Urothelium cell line (cell line): ENCODE results near the gene PUS1.
"Not testable (repeated sequence)": the region's sequence is repeated elsewhere in the genome, so short reads cannot be mapped to it uniquely, and the experiment has no call there.

Experiments used
- DNase-seq: peaks from one replicate; pipeline ENCODE4 v3.0.0; 2011; ENCODE audit warnings: low spot score, mixed read lengths
- FAIRE-seq: peaks from 2 replicates; lab custom pipeline; 2011; peaks lifted over from hg19 to GRCh38; lab: Jason Lieb, UNC

Gene PUS1

GRCh38 chr12:131933387-131933786 lies 4.3 kb downstream of the PUS1 start:
- DNase-seq, result no peak
- no peak for FAIRE-seq

GRCh38 chr12:131934535-131934934 lies 5.5 kb downstream of the PUS1 start:
- DNase-seq (no peak), FAIRE-seq (no peak)

DNA sequence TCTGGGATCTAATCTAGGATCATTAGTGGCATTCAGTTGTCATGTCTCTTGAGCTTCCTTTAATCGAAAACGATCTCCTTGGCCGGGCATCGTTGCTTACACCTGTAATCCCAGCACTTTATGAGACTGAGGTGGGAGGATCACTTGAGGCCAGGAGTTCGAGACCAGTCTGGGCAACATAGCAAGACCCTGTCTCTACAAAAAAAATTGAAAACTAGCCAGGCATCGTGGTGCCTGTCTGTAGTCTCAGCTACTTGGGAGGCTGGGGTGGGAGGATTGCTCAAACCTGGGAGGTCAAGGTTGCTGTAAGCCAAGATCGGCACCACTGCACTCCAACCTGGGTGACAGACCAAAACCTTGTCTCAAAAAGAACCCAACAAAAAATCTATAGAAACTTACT lies 9.0 kb downstream of the PUS1 start:
- no peak for FAIRE-seq
- no peak for DNase-seq

DNA sequence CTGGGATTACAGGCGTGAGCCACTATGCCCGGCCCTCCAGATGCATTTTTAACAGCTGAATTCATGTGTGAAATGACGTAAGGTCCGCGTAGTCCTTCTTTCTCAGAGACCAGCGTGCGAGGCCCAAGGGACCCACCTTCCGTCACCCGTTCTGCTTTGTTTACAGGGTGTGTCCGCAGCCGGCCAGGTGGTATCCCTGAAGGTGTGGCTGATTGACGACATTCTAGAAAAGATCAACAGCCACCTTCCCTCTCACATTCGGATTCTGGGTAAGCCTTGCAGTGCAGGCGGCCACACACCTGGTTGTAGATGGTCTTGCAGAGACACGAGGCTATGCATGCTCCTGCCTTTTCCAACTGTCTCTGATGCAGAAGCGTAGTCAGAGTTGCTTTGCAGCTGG lies 9.9 kb downstream of the PUS1 start:
- FAIRE-seq, result no peak

DNA sequence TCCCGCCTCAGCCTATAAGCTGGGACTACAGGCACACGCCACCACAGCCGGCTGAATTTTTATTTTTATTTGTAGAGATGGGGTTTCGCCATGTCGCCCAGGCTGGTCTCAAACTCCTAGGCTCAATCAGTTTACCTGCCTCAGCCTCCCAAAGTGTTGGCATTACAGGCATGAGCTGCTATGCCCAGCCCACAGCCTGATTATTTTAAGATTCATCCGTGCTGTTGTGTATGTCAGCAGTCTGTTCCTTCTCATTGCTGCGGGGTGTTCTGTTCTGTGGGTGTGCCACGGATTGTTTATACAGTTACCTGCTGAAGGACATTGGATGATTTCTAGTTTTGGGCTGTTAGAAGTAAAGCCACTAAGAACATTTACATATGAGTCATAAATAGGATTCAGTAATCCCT lies 11.1 kb downstream of the PUS1 start:
- DNase-seq, result no peak
- FAIRE-seq, result no peak

More for the DNA sequence above, 9.9 kb downstream of the PUS1 start:
- DNase-seq, result no peak

DNA sequence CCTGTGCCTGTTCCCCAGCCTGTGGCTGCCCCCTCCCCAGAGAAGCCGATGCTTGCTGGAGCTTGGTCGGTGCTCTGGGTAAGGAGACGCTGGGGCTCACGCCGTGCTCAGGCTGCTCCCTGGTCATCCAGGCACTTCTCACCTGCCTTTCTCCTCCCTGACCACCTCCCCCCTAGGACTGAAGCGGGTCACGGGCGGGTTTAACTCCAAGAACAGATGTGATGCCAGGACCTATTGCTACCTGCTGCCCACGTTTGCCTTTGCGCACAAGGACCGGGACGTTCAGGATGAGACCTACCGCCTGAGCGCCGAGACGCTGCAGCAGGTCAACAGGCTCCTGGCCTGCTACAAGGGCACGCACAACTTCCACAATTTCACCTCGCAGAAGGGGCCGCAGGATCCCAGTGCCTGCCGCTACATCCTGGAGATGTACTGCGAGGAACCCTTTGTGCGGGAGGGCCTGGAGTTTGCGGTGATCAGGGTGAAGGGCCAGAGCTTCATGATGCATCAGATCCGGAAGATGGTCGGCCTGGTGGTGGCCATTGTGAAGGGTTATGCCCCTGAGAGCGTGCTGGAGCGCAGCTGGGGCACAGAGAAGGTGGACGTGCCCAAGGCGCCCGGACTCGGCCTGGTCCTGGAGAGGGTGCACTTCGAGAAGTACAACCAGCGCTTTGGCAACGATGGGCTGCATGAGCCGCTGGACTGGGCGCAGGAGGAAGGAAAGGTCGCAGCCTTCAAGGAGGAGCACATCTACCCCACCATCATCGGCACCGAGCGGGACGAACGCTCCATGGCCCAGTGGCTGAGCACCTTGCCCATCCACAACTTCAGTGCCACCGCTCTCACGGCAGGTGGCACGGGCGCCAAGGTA lies 12.3 kb downstream of the PUS1 start:
- no peak for DNase-seq
- no peak for FAIRE-seq

GRCh38 chr12:131941987-131942341 lies 12.9 kb downstream of the PUS1 start:
- DNase-seq (no peak), FAIRE-seq (no peak)

DNA sequence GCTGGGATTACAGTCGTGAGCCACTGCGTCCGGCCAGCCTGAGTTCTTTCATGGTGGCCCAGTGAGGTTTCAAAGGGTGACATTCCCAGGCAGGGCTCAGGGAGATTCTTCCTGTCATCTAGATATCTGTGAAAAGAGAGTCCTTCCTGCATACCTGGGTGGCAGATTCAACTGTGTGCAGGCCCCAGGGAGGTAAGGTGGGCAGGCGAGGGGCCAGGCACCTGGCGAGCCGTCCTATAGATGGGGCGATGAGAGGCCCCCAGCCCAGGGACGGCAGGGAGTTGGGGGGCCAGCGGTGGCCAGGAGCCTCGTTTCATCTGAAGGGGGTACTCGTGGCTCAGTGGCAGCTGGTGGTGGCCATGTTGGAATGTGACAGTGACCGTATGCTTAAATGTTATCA lies 13.6 kb downstream of the PUS1 start:
- FAIRE-seq, result no peak
- DNase-seq, result no peak

- DNase-seq (no peak), FAIRE-seq (no peak)
Measured at GRCh38 chr12:131943389-131943788, 14.3 kb downstream of the PUS1 start.

DNA sequence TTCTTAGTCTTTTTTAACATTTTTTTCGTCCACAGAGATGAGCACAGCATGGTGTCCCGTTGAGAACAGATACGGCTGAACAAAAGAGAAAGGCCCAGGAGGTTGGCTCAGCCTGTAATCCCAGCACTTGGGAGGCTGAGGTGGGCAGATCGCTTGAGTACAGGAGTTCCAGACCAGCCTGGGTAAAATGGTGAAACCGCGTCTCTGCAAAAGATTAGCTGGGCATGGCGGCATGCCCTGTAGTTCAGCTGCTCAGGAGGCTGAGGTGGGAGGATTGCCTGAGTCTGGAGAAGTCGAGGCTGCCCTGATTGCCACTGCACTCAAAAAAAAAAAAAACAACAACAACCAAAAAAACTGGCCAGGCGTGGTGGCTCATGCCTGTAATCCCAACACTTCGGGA lies 14.8 kb downstream of the PUS1 start:
- DNase-seq (no peak), FAIRE-seq (no peak)

GRCh38 chr12:131944601-131945251 lies 15.7 kb downstream of the PUS1 start:
- no peak for FAIRE-seq

GRCh38 chr12:131946757-131947156 lies 17.7 kb downstream of the PUS1 start:
- DNase-seq (no peak), FAIRE-seq (no peak)

More at GRCh38 chr12:131944601-131945251, 15.7 kb downstream of the PUS1 start:
- no peak for DNase-seq

- FAIRE-seq (no peak), DNase-seq (no peak)
Measured at GRCh38 chr12:131947482-131948027, 18.5 kb downstream of the PUS1 start.

- DNase-seq, result no peak
- FAIRE-seq, result no peak
Measured at GRCh38 chr12:131948166-131948712, 19.2 kb downstream of the PUS1 start.

- not testable (repeated sequence) for FAIRE-seq, DNase-seq
Measured at GRCh38 chr12:131948713-131949430, 19.8 kb downstream of the PUS1 start.

DNA sequence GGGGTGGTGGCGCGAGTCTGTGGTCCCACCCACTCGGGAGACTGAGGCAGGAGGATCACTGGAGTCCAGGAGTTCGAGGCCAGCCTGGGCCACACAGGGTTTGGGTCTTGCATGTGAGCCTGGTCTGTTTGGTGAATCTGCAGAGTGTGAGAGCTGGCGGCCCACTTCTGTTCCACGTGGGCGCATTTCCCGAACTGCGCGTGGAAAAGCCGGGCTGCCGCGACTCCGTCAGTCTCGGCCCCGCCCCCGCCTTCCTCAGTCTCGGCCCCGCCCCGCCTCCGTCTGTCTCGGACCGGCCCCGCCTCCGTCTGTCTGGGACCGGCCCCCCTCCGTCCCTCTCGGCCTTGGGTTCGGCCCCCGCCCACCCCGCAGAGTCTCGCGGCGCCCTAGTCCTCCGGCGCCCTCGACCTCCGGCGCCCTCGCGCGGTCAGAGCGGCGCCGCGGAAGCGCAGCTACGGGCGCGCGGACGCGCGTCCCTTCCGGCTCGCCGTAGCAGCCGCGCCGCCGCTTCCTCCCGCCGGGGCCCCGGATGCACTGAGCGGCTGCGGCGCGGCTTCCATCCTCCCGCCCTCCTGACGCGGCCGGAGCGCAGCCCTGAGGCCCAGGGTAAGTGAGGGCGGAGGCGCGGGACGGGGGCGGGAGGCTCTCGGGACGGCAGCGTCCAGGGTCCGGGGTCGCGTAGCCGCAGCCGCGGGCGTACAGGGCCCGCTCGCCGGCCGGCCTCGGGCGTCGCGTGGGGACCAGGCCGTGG lies 20.5 kb downstream of the PUS1 start, which contains the start of gene EP400:
EP400 (plus strand) TSS at position 512 of the 751 bp plus-strand sequence. CDS start 10,678 bp downstream, outside the sequence.
- DNase-seq, result peak; percentile 97
- FAIRE-seq, result peak; percentile 77

- FAIRE-seq, result no peak
- peak; percentile 31 for DNase-seq
Measured at GRCh38 chr12:131950182-131950913, 21.3 kb downstream of the PUS1 start.

DNA sequence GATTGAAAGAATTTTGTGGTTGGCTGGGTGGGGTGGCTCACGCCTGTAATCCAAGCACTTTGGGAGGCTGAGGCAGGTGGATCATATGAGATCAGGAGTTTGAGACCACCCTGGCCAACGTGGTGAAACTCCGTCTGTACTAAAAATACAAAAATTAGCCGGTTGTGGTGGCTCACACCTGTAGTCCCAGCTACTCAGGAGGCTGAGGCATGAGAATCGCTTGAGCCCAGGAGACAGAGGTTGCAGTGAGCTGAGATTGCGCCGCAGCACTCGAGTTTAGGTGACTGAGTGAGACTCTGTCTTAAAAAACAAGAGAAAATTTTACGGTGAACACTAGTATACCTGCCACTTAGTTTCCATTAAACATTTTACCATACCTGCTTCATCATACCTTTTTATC lies 24.7 kb downstream of the PUS1 start:
- DNase-seq, FAIRE-seq: not testable (repeated sequence)

DNA sequence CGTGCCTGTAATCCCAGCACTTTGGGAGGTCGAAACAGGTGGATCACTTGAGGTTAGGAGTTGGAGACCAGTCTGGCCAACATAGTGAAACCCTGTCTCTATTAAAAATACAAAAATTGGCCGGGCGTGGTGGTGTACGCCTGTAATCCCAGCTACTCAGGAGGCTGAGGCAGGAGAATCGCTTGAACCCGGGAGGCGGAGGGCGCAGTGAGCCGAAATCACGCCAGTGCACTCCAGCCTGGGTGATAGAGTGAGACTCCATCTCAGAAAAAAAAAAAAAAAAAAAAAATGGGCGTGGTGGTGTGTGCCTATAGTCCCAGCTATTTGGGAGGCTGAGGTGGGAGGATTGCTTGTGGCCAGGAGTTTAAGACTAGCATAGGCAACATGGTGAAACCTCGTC lies 25.4 kb downstream of the PUS1 start:
- FAIRE-seq, DNase-seq: not testable (repeated sequence)
